HUES6 (cell line): ENCODE data around the gene CAMSAP3.
"Not testable (repeated sequence)": the region's sequence is repeated elsewhere in the genome, so short reads cannot be mapped to it uniquely, and the experiment has no call there.

Experiments
- H3K27ac ChIP-seq: 2 replicates; pipeline ENCODE4 v1.7.0; 2013; ENCODE audit warnings: low read depth, mild to moderate bottlenecking, low read length, inconsistent platforms
- H3K27me3 ChIP-seq: 2 replicates; pipeline ENCODE4 v1.6.1; 2013; ENCODE audit warnings: low read length; ENCODE audit not compliant: control insufficient read depth, insufficient read depth
- H3K36me3 ChIP-seq: 2 replicates; pipeline ENCODE4 v1.6.1; 2013; ENCODE audit warnings: low read length; ENCODE audit not compliant: control insufficient read depth, insufficient read depth
- H3K4me1 ChIP-seq: 2 replicates; pipeline ENCODE4 v1.6.1; 2013; ENCODE audit warnings: low read length; ENCODE audit not compliant: control insufficient read depth, insufficient read depth
- H3K4me3 ChIP-seq: 2 replicates; pipeline ENCODE4 v1.5.1; 2013; ENCODE audit warnings: low read depth, low read length
- H3K9ac ChIP-seq: one replicate; pipeline ENCODE4 v1.6.1; 2013; ENCODE audit warnings: mild to moderate bottlenecking, low read length
- H3K9me3 ChIP-seq: 2 replicates; pipeline ENCODE4 v1.6.1; 2013; ENCODE audit warnings: low read depth, low read length; ENCODE audit not compliant: control insufficient read depth, insufficient read depth

Gene CAMSAP3

GRCh38 chr19:7575434-7576040 is 20.1 kb upstream of the CAMSAP3 start:
- Histone ChIP-seq H3K4me1 (no peaks in the 10 kb centered on the region), H3K27me3 (peaks cover 16% of the 10 kb centered on the region), H3K9me3 (no peaks in the 10 kb centered on the region), H3K27ac (no peak overlapping the region), H3K9ac (no peak overlapping the region), H3K36me3 (no peaks in the 10 kb centered on the region), H3K4me3 (no peak overlapping the region)

- not testable (repeated sequence) for H3K9me3 ChIP-seq, H3K27ac ChIP-seq, H3K4me1 ChIP-seq, H3K9ac ChIP-seq, H3K36me3 ChIP-seq, H3K4me3 ChIP-seq
- H3K27me3 ChIP-seq, result peaks cover 19% of the 10 kb centered on the region
Observed at GRCh38 chr19:7577422-7577821, 18.2 kb upstream of the CAMSAP3 start.

- H3K4me3 ChIP-seq, result no peak overlapping the region
- peaks cover 21% of the 10 kb centered on the region for H3K27me3 ChIP-seq
- no peaks in the 10 kb centered on the region for H3K4me1 ChIP-seq
- no peaks in the 10 kb centered on the region for H3K9me3 ChIP-seq
- H3K36me3 ChIP-seq, result no peaks in the 10 kb centered on the region
- H3K27ac ChIP-seq, result no peak overlapping the region
- no peak overlapping the region for H3K9ac ChIP-seq
Observed at GRCh38 chr19:7578127-7578526, 17.5 kb upstream of the CAMSAP3 start.

- H3K27me3 ChIP-seq, result peaks cover 21% of the 10 kb centered on the region
- H3K27ac ChIP-seq, result no peak overlapping the region
- H3K9ac ChIP-seq, result no peak overlapping the region
- no peaks in the 10 kb centered on the region for H3K4me1 ChIP-seq
- no peaks in the 10 kb centered on the region for H3K9me3 ChIP-seq
- H3K4me3 ChIP-seq, result no peak overlapping the region
- no peaks in the 10 kb centered on the region for H3K36me3 ChIP-seq
Observed at GRCh38 chr19:7579182-7579581, 16.5 kb upstream of the CAMSAP3 start.

- H3K27me3 ChIP-seq, result peaks cover 21% of the 10 kb centered on the region
- H3K9me3 ChIP-seq, result no peaks in the 10 kb centered on the region
- H3K27ac ChIP-seq, result no peak overlapping the region
- H3K9ac ChIP-seq, result no peak overlapping the region
- H3K36me3 ChIP-seq, result no peaks in the 10 kb centered on the region
- no peaks in the 10 kb centered on the region for H3K4me1 ChIP-seq
- no peak overlapping the region for H3K4me3 ChIP-seq
Observed at GRCh38 chr19:7582446-7582845, 13.2 kb upstream of the CAMSAP3 start.

- peaks cover 9% of the 10 kb centered on the region for H3K27me3 ChIP-seq
- H3K36me3 ChIP-seq, result no peaks in the 10 kb centered on the region
- no peak overlapping the region for H3K27ac ChIP-seq
- H3K4me3 ChIP-seq, result no peak overlapping the region
- H3K9ac ChIP-seq, result no peak overlapping the region
- H3K9me3 ChIP-seq, result no peaks in the 10 kb centered on the region
- H3K4me1 ChIP-seq, result no peaks in the 10 kb centered on the region
Observed at GRCh38 chr19:7589822-7590221, 5.8 kb upstream of the CAMSAP3 start.

- Histone ChIP-seq H3K4me3 (no peak overlapping the region), H3K4me1 (no peaks in the 10 kb centered on the region), H3K9me3 (no peaks in the 10 kb centered on the region), H3K9ac (no peak overlapping the region), H3K27ac (no peak overlapping the region), H3K27me3 (peaks cover 14% of the 10 kb centered on the region), H3K36me3 (no peaks in the 10 kb centered on the region)
Observed at GRCh38 chr19:7590256-7590655, 5.4 kb upstream of the CAMSAP3 start.

- Histone ChIP-seq H3K27ac (no peak overlapping the region), H3K36me3 (no peaks in the 10 kb centered on the region), H3K27me3 (peaks cover 40% of the 10 kb centered on the region)
Observed at GRCh38 chr19:7596211-7596937, 711 bp downstream of the CAMSAP3 start.

GRCh38 chr19:7597689-7598088 is 2.0 kb downstream of the CAMSAP3 start:
- Histone ChIP-seq H3K9ac (no peak overlapping the region), H3K4me1 (peaks cover 10% of the 10 kb centered on the region; the same call in 1 of the 2 replicates), H3K9me3 (no peaks in the 10 kb centered on the region), H3K27me3 (peaks cover 40% of the 10 kb centered on the region), H3K4me3 (no peak overlapping the region), H3K36me3 (no peaks in the 10 kb centered on the region), H3K27ac (no peak overlapping the region)

More at GRCh38 chr19:7596211-7596937, 711 bp downstream of the CAMSAP3 start:
- Histone ChIP-seq H3K4me3 (peak overlapping the region; percentile 68), H3K4me1 (peaks cover 10% of the 10 kb centered on the region; the same call in 1 of the 2 replicates), H3K9ac (peak overlapping the region; percentile 55), H3K9me3 (no peaks in the 10 kb centered on the region)

GRCh38 chr19:7598180-7598579 is 2.5 kb downstream of the CAMSAP3 start:
- no peak overlapping the region for H3K4me3 ChIP-seq
- peaks cover 10% of the 10 kb centered on the region; the same call in 1 of the 2 replicates for H3K4me1 ChIP-seq
- H3K27ac ChIP-seq, result no peak overlapping the region

GRCh38 chr19:7600721-7601120 is 5.1 kb downstream of the CAMSAP3 start:
- Histone ChIP-seq H3K9ac (no peak overlapping the region), H3K36me3 (no peaks in the 10 kb centered on the region), H3K27ac (no peak overlapping the region), H3K27me3 (peaks cover 25% of the 10 kb centered on the region), H3K4me3 (no peak overlapping the region), H3K4me1 (peaks cover 10% of the 10 kb centered on the region; the same call in 1 of the 2 replicates), H3K9me3 (no peaks in the 10 kb centered on the region)

More at GRCh38 chr19:7598180-7598579, 2.5 kb downstream of the CAMSAP3 start:
- no peaks in the 10 kb centered on the region for H3K9me3 ChIP-seq
- H3K9ac ChIP-seq, result no peak overlapping the region
- peaks cover 40% of the 10 kb centered on the region for H3K27me3 ChIP-seq
- no peaks in the 10 kb centered on the region for H3K36me3 ChIP-seq
